HepG2 (cell line): ENCODE measurements around the gene ZNF782. TPM values are rescaled to one million over a fixed set of nuclear protein-coding genes. Genes with fewer than 3 reads are reported as not detected.

Experiments used
- HOMEZ ChIP-seq: IDR thresholded peaks from 2 replicates; pipeline ENCODE4 v1.6.1; 2016; ENCODE audit warnings: low read depth
- MXD4 ChIP-seq: IDR thresholded peaks from 2 replicates; pipeline ENCODE4 v1.6.1; 2016; ENCODE audit warnings: mild to moderate bottlenecking, missing biosample characterization, missing genetic modification reagents
- MYC ChIP-seq: sonication (generic); formaldehyde crosslinking; IDR thresholded peaks from 2 replicates; pipeline ENCODE4 v1.9.0; 2021; ENCODE audit warnings: missing genetic modification reagents, borderline replicate concordance
- PHF20 ChIP-seq: sonication (generic); formaldehyde crosslinking; IDR thresholded peaks from 2 replicates; pipeline ENCODE4 v1.5.0; 2020; ENCODE audit warnings: mild to moderate bottlenecking, missing genetic modification reagents
- RNF219 ChIP-seq: sonication (generic); formaldehyde crosslinking; IDR thresholded peaks from 2 replicates; pipeline ENCODE4 v1.5.0; 2020; ENCODE audit warnings: mild to moderate bottlenecking, missing genetic modification reagents
- THAP11 ChIP-seq: IDR thresholded peaks from 2 replicates; pipeline ENCODE4 v1.6.1; 2016; ENCODE audit warnings: missing biosample characterization, missing genetic modification reagents
- THRA ChIP-seq: sonication (generic); formaldehyde crosslinking; IDR thresholded peaks from 2 replicates; pipeline ENCODE4 v1.4.0; 2020; ENCODE audit warnings: missing genetic modification reagents, borderline replicate concordance
- ZBTB46 ChIP-seq: sonication (generic); formaldehyde crosslinking; IDR thresholded peaks from 2 replicates; pipeline ENCODE4 v1.4.0; 2020; ENCODE audit warnings: mild to moderate bottlenecking, missing genetic modification reagents, borderline replicate concordance
- ZNF225 ChIP-seq: sonication (generic); formaldehyde crosslinking; IDR thresholded peaks from 2 replicates; pipeline ENCODE4 v1.4.0; 2020; ENCODE audit warnings: mild to moderate bottlenecking, missing genetic modification reagents
- ZNF281 ChIP-seq: sonication (generic); formaldehyde crosslinking; IDR thresholded peaks from 2 replicates; pipeline ENCODE4 v1.4.0; 2020; ENCODE audit warnings: missing genetic modification reagents, borderline replicate concordance
- ZNF597 ChIP-seq: sonication (generic); formaldehyde crosslinking; IDR thresholded peaks from 2 replicates; pipeline ENCODE4 v1.5.0; 2020; ENCODE audit warnings: missing genetic modification reagents
- ZSCAN25 ChIP-seq: sonication (generic); formaldehyde crosslinking; IDR thresholded peaks from 2 replicates; pipeline ENCODE4 v1.8.0; 2022; ENCODE audit warnings: mild to moderate bottlenecking, missing genetic modification reagents
- polyA plus RNA-seq, 8 experiments: library from polyadenylated mRNA; depleted of rRNA in 3 of 8; stranded (reverse) in 7 of 8; unstranded in 1 of 8; fragments of >200 nt; fragmentation: Illumina TruSeq in 4 of 8; extraction: Trizol in 4 of 8; gene quantifications; 2 replicates each; pipeline versions ENCODE4 v1.2.1 to v1.2.3, GENCODE V29; 2011 to 2016; ENCODE audit warnings: low read depth in 4 of 8, missing spikeins in 1 of 8, mixed read lengths in 1 of 8; ENCODE audit not compliant: insufficient read depth in 1 of 8
- total RNA-seq, 5 experiments: library from RNA; depleted of rRNA; stranded (reverse); fragments of >200 nt; fragmentation: Illumina TruSeq; extraction: Trizol; gene quantifications; 2 replicates each; pipeline ENCODE4 v1.2.3, GENCODE V29; 2016; ENCODE audit warnings: low read depth in 1 of 5

The ZNF782 gene
- total and polyA plus RNA-seq, 2 of the 13 experiments (the other 11 are each of a cell fraction or from before 2014, with no cell fraction given) = 1.4 to 4.9 TPM

GRCh38 chr9:96853781-96854650, at the start of gene ZNF782 (continued):
- no peak for TF ChIP-seq RNF219 (CRISPR knock-in tag)
- TF ChIP-seq THAP11 (CRISPR knock-in tag) = peak; percentile 99
- peak; percentile 68; the same call in 1 of the 2 replicates for TF ChIP-seq PHF20 (CRISPR knock-in tag)
- TF ChIP-seq THRA (CRISPR knock-in tag) = no peak
- no peak for TF ChIP-seq ZBTB46 (CRISPR knock-in tag)
- no peak; the same call in none of the 2 replicates for TF ChIP-seq HOMEZ (CRISPR knock-in tag)
- TF ChIP-seq ZNF281 = peak; percentile 33; the same call in 1 of the 2 replicates
- peak; percentile 85 for TF ChIP-seq ZNF225 (CRISPR knock-in tag)
- TF ChIP-seq MYC (CRISPR knock-in tag) = peak; percentile 67; the same call in 1 of the 2 replicates
- TF ChIP-seq MXD4 = peak; percentile 70
- no peak for TF ChIP-seq ZNF597 (CRISPR knock-in tag)
- 0 out of 2 replicates have a peak, but pooled peaks have one; percentile 22 for TF ChIP-seq ZSCAN25 (CRISPR knock-in tag)
